ENCODE measurements around the gene TMEM217.
"Not testable (repeated sequence)": the region's sequence is repeated elsewhere in the genome, so short reads cannot be mapped to it uniquely, and the experiment has no call there.

The TMEM217 gene

DNA sequence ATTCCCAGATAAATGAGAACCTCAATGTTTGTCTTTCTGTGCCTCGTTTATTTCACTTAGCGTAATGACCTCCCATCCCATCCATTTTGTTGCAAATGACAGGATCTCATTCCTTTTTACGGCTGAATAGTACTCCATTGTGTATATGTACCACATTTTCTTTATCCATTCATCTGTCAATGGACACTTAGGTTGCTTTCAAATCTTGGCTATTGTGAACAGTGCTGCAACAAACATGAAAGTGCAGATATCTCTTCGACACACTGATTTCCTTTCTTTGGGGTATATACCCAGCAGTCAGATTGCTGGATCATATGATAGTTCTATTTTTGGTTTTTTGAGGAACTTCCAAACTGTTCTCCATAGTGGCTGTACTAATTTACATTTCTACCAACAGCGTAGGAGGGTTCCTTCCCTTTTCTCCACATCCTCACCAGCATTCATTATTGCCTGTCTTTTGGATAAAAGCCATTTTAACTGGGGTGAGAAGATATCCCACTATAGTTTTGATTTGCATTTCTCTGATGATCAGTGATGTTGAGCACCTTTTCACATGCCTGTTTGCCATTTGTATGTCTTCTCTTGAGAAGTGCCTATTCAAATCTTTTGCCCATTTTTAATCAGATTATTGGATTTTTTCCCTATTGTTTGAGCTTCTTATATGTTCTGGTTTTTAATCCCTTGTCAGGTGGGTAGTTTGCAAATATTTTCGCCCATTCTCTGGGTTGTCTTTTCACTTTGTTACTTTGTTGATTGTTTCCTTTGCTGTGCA lies 71.8 kb downstream of the TMEM217 start:
- not testable (repeated sequence) for DNase-seq (ENCODE audit: low read depth in 2 of 2)

DNA sequence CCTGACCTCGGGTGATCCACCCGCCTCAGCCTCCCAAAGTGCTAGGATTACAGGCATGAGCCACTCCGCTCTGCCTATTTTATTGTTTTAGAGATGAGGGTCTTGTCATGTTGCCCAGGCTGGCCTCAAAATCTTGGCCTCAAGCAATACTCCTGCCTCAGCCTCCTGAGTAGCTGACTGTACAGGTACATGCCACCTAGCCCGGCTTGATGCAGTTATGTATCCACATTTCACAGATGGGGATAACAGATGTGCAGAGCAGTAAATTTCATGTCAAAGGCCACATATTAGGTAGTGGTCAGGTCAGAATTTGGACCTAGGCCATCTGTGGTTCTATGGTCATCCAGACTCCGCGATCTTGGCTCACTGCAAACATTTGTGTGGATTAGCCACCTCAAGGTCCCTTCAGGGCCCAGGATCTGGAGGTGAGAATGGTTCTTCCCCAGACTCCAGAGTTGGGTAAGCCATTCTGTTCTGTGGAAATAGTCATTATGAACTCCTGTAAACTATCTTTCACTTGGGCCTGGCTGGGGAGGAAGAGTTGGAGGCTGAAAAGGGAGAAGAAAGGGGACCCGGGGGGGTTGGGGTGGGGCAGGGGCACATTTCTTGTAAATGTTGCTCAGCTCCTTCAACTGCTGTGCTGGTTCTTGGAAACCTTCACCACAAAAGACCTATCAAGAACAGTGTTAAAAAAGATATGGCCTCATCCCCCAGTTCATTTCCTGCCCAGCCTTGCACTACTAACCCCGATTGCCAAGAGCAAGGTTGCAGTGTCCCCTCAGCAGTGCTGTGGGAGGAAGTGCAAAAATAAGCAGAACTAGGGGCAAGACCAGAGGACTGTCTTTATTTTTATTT lies 75.0 kb downstream of the TMEM217 start:
- DNase-seq (ENCODE audit: low read depth in 2 of 2) = peak; percentile 38 to 55

DNA sequence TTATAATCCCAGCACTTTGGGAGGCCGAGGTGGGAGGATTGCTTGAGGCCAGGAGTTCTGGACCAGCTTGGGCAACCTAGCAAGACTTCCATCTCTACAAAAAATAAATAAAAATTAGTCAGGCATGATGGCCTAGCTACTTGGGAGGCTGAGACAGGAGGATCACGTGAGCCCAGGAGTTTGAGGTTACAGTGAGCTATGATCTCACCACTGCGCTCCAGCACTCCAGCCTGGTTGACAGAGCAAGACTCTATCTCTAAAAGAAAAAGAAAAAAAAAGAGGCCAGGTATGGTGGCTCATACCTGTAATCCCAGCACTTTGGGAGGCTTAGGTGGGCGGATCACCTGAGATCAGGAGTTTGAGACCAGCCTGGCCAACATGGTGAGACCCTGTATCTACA lies 77.3 kb downstream of the TMEM217 start:
- DNase-seq (ENCODE audit: low read depth in 2 of 2) = not testable (repeated sequence)

DNA sequence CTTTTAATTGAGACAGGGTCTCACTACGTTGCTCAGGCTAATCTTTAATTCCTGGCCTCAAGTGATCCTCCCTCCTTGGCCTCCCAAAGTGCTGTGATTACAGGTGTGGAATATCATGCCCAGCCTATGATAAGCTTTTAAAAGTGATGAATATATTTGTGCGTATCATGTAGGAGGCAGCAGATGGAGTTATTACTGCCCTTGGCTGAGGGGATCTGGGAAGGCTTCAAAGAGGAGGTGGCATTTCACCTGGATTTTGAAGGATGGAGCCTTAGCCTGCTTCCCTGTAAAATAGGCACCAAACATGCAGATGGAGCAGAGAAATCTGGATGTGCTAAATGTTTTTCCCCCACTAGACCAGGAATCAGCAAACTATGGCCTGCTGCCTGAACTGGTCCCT lies 77.9 kb downstream of the TMEM217 start:
- no peak for DNase-seq (ENCODE audit: low read depth in 2 of 2)

DNA sequence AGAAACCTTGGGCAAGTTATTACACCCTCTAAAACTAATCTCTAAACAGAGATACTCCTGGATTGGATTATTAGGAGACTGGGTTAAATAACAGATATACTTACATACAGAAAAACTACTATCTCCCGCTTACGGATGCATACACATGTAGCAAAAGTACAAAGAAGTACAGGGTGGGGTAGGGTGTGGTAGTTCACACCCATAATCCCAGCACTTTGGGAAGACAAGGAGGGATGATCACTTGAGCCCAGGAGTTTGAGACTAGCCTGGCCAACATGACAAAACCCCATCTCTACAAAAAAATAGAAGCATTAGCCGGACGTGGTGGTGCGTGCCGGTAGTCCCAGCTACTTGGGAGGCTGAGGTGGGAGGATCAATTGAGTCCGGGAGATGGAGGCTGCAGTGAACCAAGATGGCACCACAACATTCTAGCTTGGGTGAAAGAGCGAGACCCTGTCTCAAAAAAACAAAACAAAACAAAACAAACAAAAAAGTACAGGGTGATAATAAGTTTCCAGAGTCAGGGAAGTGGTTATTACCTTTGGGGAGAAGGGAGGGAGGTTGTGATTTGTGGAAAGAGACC lies 79.9 kb downstream of the TMEM217 start:
- no peak for DNase-seq (ENCODE audit: low read depth in 2 of 2)

DNA sequence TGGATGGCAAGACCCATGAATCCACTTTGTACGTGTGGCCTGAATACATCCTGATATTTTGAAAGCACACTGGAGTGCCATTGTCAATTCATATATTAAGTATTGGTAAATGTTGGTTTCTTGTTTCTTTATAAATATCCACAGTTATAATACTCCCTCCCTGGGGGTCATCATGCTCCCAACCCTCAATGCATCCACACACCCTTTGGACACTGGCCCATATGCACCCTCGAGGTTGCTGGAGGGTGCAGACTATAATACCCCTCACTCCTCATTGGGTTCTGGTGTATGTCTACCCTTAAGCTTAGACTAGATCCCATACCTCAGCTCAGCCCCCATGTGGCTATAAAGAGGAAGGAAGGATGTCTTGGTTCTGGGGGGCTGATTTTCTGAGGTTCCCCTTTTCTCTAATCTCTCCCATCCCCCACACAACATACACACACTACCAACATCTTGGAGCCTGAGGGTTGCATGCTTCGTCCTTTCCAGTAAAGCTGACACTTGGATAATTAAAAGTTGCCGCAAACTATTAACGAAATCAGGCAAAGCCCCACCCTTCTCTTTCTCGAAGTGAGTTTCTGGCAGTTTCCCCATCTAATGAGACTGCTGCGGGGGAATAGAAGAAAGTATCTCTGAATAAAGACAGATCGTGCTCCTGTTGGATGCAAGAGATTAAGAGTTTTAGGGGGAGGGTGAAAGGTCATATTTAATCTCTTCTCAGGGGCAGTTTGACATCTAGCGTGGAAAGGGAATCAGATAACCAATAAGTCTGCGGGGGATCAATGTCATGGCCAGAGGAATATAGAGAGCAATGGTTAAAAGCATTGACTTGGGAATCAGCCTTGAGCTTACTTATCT lies 80.6 kb downstream of the TMEM217 start:
- no peak for DNase-seq (ENCODE audit: low read depth in 2 of 2)

DNA sequence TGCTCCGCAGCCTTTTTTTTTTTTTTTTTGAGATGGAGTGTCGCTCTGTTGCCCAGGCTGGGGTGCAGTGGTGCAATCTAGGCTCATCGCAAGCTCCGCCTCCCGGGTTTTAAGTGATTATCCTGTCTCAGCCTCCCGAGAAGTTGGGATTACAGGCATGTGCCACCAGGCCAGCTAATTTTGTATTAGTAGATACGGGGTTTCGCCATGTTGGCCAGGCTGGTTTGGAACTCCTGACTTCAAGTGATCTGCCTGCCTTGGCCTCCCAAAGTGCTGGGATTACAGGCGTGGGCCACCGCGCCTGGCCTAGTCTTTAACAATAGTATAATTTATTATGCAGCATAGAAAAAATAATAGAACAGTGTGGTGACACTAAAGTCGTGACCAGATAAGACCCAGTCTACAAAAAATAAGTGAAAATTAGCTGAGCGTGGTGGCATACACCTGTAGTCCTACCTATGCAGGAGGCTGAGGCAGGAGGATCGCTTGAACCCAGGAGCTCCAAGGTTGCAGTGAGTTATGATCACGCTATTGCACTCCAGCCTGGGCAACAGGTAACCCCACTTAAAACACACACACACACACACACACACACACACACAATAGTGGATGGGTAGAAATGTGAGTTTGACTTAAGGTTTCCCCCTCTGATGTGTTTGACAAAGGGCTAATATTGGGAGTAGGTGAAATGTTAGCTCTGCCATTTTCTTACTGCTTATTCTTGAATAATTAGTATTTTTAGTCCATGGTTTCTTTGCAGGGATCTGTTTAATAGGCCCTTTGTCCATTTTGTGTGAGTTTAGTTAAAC lies 81.5 kb downstream of the TMEM217 start:
- no peak for DNase-seq (ENCODE audit: low read depth in 2 of 2)

DNA sequence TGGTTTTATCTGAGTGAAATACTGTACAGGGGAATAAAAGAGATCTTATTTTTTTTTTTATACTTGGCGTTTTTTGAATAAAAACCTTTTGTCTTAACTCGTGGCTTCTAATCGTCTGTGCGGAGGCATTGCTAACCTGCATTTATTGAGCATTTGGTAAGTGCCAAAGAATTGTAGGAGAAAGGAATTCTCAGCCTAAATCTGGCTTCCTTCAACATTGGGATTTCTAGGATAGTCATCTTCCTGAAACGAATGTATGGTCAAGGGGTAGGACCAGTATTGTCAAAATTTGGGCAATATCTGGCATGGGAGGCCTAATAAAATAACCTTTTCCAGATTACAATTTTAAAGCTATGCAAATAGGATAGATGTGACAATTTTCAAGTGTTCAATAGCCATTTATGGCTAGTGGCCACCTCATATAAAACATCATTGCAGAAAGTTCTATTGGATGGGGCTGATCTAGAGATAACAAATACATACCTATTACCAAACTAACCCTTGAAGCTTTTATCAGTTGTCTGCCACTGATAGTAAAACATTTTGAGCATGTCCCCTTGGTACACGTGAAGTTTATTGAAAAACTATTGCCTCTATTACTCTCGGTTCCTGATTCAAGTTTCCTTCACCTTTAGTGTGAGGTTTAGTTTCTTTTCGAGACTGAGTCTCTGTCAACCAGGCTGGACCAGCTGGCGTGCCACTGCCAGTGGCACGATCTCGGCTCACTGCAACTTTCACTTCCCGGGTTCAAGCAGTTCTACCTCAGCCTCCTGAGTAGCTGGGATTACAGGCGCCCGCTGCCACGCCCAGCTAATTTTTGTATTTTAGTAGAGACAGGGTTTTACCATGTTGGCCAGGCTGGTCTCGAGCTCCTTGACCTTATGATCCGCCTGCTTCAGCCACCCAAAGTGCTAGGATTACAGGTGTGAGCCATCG lies 82.3 kb downstream of the TMEM217 start:
- no peak for DNase-seq (ENCODE audit: low read depth in 2 of 2)

DNA sequence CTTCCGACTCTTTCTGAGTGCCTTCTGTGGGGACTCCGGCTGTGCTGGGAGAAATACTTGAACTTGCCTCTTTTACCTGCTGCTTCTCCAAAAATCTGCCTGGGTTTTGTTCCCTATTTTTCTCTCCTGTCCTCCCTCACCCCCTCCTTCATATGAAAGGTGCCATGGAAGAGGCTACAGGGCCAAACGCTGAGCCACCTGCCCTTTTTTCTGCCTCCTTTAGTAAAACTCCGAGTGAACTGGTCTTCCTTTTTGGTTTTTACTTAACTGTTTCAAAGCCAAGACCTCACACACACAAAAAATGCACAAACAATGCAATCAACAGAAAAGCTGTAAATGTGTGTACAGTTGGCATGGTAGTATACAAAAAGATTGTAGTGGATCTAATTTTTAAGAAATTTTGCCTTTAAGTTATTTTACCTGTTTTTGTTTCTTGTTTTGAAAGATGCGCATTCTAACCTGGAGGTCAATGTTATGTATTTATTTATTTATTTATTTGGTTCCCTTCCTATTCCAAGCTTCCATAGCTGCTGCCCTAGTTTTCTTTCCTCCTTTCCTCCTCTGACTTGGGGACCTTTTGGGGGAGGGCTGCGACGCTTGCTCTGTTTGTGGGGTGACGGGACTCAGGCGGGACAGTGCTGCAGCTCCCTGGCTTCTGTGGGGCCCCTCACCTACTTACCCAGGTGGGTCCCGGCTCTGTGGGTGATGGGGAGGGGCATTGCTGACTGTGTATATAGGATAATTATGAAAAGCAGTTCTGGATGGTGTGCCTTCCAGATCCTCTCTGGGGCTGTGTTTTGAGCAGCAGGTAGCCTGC lies 83.2 kb downstream of the TMEM217 start:
- DNase-seq (ENCODE audit: low read depth in 2 of 2) = no peak

DNA sequence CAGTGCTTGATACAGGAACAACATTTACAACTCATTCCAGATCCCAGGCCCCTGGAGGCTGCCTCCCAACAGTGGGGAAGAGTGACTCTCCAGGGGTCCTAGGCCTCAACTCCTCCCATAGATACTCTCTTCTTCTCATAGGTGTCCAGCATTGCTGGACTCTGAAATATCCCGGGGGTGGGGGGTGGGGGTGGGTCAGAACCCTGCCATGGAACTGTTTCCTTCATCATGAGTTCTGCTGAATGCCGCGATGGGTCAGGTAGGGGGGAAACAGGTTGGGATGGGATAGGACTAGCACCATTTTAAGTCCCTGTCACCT lies 83.8 kb downstream of the TMEM217 start:
- DNase-seq (ENCODE audit: low read depth in 2 of 2) = no peak

DNA sequence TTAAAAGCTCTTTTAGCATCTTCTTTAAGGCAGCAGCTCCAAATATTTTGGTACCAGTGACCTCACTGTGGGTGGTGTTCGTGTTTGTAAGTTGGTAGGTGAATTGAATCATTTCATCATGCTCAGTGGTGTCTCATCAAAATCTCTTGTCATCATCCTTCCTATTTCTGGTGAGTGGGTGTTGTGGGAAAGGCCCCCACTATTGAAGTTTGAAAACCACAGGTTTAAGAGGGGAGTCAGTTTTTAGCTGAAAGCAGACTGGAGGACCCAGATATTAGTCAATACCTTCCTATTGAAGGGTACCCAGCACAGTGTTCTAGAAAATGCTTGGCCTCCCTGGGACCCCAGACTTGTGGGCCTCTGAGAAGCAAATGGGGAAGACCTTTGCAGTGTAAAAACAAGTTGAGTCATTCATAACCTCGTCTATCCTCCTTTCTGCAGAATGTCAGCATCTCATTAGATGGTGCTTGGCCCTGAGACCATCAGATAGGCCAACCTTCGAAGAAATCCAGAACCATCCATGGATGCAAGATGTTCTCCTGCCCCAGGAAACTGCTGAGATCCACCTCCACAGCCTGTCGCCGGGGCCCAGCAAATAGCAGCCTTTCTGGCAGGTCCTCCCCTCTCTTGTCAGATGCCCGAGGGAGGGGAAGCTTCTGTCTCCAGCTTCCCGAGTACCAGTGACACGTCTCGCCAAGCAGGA lies 84.3 kb downstream of the TMEM217 start:
- DNase-seq (ENCODE audit: low read depth in 2 of 2) = peak in 1 of 2 donors; percentile 26

DNA sequence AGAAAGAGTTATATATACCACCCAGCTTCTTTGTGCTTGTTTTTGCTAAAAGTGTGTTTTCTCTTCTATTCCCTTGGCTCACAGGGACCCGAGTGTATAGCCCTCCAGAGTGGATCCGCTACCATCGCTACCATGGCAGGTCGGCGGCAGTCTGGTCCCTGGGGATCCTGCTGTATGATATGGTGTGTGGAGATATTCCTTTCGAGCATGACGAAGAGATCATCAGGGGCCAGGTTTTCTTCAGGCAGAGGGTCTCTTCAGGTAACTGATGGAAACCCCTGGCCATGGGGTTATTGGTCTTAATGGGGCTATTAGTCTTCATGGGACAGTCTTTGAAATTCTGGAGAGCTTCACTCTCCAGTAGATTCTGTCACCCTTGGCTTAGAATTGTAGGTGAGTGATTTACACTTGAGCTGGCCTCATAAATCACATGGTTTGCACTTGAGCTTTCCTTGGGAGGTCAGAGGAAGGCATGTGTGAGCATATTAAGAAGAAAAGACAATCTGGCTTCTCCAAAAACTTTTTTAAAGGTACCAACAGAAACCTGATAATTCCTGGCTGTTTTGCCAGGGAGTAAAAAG lies 84.9 kb downstream of the TMEM217 start:
- no peak for DNase-seq (ENCODE audit: low read depth in 2 of 2)

DNA sequence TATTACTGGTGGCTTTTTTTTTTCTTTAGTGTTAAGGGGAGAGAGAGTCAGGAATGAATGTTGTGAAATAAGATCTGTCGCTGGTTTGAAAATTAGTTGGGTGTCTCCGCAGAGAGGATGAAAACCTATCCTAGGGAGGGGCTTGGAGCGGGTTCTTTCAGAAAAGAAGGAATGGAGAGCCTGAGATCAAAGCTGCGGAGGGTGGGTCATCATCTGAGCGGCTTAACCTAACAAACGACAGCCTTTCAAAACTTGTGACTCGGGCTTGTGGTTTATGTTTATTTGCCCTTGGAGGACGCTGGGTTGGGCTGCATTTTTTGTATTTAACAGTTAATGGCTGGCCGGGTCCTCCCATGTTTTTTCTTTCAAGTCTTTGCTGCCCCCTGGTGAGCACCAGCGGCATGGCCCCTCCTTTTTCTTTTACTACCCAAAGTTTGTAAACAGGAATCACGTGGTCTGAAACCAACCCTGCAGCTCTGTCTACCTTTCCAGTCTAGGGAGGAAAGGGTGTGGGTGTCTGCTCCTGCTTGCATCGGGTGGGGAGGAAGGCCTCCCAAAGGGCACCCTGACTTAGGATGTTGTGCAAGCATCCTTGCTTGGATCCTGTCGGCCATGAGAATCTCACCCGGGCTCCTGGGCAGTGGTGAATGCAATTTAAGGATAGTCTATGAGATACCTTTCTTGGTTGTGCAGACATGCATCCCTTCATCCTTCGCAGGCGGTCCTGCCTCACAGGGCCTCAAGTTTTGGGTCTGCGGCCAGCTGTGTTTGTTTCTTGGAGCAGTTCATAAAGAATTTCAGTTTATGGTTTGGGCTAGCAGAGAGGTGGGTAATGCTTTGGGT lies 85.8 kb downstream of the TMEM217 start:
- peak; percentile 73 to 85 for DNase-seq (ENCODE audit: low read depth in 2 of 2)

DNA sequence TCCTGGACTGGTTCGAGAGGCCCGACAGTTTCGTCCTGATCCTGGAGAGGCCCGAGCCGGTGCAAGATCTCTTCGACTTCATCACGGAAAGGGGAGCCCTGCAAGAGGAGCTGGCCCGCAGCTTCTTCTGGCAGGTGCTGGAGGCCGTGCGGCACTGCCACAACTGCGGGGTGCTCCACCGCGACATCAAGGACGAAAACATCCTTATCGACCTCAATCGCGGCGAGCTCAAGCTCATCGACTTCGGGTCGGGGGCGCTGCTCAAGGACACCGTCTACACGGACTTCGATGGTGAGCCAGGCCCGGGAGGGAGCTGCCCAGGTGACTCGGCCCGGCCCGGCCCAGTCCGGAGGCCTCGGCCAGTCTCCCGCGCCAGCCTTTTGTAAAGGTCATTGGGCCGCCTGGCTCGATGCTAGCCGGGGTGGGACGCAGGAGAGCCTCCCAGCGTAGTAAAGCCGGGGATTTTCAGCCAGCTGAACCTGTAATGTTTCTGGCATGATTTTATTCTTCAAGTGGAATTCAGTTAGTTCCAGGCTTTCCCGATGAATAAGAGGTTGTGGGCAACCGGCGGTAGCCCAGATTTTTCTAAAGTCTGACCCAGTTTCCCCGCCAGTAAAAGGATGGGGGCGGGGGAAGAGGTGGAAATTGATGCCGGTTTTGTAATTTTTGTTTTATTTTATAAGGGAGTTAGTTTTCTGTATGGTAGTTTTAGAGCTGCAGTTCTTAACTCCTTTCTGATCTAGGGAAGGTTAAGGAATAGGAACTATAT lies 86.6 kb downstream of the TMEM217 start:
- DNase-seq (ENCODE audit: low read depth in 2 of 2) = peak in 1 of 2 donors; percentile 17

DNA sequence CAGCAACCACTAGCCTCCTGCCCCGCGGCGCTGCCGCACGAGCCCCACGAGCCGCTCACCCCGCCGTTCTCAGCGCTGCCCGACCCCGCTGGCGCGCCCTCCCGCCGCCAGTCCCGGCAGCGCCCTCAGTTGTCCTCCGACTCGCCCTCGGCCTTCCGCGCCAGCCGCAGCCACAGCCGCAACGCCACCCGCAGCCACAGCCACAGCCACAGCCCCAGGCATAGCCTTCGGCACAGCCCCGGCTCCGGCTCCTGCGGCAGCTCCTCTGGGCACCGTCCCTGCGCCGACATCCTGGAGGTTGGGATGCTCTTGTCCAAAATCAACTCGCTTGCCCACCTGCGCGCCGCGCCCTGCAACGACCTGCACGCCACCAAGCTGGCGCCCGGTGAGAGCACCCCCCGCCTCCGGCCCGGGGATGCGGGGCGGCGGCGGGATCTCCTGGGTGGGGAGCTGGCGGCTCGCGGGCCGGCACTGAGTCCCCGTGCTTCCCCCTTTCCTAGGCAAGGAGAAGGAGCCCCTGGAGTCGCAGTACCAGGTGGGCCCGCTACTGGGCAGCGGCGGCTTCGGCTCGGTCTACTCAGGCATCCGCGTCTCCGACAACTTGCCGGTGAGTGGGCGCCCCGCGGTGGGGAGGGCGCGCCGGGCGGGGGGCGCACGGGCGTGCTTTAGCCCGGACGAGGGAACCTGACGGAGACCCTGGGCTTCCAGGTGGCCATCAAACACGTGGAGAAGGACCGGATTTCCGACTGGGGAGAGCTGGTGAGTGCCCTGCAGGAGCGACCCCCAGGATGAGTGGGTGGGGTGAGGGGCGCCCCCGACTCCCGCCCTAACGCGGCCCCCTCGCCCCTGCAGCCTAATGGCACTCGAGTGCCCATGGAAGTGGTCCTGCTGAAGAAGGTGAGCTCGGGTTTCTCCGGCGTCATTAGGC lies 87.4 kb downstream of the TMEM217 start:
- peak in 1 of 2 donors; percentile 13 for DNase-seq (ENCODE audit: low read depth in 2 of 2)

Data from stimulated activated CD8-positive, alpha-beta memory T cell treated with anti-CD3 and anti-CD28 coated beads, Interleukin-15, amount 100 ng/mL, for 4 hours (primary cell).